ENCODE measurements around the gene KRABD2.
"Not testable (repeated sequence)": the region's sequence is repeated elsewhere in the genome, so short reads cannot be mapped to it uniquely, and the experiment has no call there.

KRABD2 gene

DNA sequence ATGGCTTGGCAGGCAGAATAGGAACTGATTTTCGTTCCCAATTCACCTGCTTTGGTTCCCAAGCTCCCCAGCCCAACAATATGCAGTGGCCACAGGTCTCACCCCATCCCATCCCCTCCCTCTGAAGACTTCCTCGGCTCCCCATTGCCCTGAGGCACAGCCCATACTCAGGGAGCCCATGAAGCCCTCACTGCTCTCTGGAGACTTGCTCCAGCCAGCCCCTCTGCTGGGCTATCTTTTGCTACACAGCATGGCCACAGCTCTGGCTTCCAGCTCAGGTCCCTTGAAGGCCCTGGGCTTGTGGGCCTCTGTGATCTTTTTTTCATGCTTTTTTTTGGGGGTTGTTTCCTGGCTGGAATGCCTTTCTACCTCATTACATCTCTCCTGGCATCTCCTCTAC is 29.7 kb upstream of the KRABD2 start:
- H3K9ac ChIP-seq (ENCODE audit: low read length) = no peak overlapping the region
- H3K4me3 ChIP-seq (ENCODE audit: low read length) = no peak overlapping the region
- H3K36me3 ChIP-seq (ENCODE audit: control insufficient read depth, insufficient read depth, low read length) = no peaks in the 10 kb centered on the region
- no peaks in the 10 kb centered on the region for H3K4me1 ChIP-seq (ENCODE audit: control insufficient read depth, insufficient read depth, low read length)
- no peak overlapping the region for H3K27ac ChIP-seq (ENCODE audit: low read depth, low read length)
- H3K27me3 ChIP-seq (ENCODE audit: control insufficient read depth, insufficient read depth, low read length) = no peaks in the 10 kb centered on the region

DNA sequence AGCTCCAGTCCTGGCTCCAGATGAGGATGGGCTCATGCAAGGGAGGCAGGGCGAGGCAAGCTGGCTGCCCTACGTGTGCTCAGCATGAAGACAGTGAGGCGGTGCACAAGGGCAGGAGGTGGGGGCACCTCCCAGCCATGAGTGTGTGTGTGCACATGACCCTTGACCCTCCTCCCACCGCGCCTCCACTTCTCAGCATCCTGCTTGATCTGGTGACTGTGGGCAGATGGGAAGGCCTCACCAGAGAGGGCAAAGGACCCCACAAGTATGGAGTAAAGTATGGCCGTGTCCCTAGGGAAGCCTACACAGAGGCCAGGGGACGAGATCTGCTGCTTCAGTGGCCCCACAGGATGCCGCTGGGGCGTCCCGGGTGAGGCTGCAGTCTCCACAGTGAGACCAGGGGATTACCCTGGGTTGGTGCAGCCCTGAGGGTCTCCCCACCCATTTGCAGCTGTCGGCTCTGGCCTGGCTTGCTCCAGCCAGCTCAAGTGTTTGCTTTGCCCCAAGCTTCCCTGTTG is 29.1 kb upstream of the KRABD2 start:
- H3K4me1 ChIP-seq (ENCODE audit: control insufficient read depth, insufficient read depth, low read length) = no peaks in the 10 kb centered on the region
- no peak overlapping the region for H3K27ac ChIP-seq (ENCODE audit: low read depth, low read length)
- H3K9ac ChIP-seq (ENCODE audit: low read length) = no peak overlapping the region
- H3K4me3 ChIP-seq (ENCODE audit: low read length) = no peak overlapping the region
- no peaks in the 10 kb centered on the region for H3K27me3 ChIP-seq (ENCODE audit: control insufficient read depth, insufficient read depth, low read length)
- H3K36me3 ChIP-seq (ENCODE audit: control insufficient read depth, insufficient read depth, low read length) = no peaks in the 10 kb centered on the region

DNA sequence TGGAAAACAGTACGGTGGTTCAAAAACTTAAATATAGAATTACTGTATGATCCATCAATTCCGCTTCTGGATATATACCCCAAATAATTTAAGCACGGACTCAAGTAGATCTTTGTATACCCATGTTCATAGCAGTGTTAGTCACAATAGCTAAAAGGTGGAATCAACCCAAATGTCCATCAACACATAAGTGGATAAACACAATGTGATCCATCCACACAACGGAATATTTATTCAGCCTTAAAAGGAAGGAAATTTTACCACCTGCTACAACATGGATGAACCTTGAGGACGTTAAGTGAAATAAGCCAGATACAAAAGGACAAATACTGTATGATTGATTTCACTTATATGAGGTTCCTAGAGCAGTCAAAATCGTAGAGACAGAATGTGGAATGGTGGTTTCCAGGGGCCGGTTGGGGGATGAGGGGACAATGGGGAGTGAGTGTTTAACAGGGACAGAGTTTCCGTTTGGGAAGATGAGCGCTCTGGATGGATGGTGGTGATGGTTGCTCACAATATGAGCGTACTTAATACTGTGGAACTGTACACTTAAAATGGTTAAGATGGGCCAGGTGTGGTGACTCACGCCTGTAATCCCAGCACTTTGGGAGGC is 26.5 kb upstream of the KRABD2 start:
- Histone ChIP-seq H3K9ac (ENCODE audit: low read length) (no peak overlapping the region), H3K4me1 (ENCODE audit: control insufficient read depth, insufficient read depth, low read length) (no peaks in the 10 kb centered on the region), H3K36me3 (ENCODE audit: control insufficient read depth, insufficient read depth, low read length) (no peaks in the 10 kb centered on the region), H3K27me3 (ENCODE audit: control insufficient read depth, insufficient read depth, low read length) (no peaks in the 10 kb centered on the region), H3K27ac (ENCODE audit: low read depth, low read length) (no peak overlapping the region), H3K4me3 (ENCODE audit: low read length) (no peak overlapping the region)

DNA sequence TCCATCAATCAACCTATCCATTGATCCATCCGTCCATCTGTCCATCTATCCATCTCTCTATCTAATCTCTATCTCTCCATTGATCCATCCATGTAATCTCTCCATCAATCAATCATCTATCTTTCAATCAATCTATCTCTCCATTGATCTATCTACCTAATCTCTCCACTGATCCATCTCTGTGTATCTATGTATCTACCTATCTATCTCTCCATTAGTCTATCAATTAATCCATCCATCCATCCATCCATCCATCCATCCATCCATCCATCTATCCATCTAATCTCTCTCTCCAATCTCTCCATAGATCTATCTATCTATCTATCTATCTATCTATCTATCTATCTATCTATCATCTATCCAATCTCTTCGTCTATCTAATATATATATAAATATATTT is 24.6 kb upstream of the KRABD2 start:
- H3K4me3 ChIP-seq (ENCODE audit: low read length) = no peak overlapping the region
- H3K27ac ChIP-seq (ENCODE audit: low read depth, low read length) = no peak overlapping the region
- H3K36me3 ChIP-seq (ENCODE audit: control insufficient read depth, insufficient read depth, low read length) = no peaks in the 10 kb centered on the region
- no peak overlapping the region for H3K9ac ChIP-seq (ENCODE audit: low read length)
- H3K27me3 ChIP-seq (ENCODE audit: control insufficient read depth, insufficient read depth, low read length) = peaks cover 8% of the 10 kb centered on the region
- H3K4me1 ChIP-seq (ENCODE audit: control insufficient read depth, insufficient read depth, low read length) = no peaks in the 10 kb centered on the region

DNA sequence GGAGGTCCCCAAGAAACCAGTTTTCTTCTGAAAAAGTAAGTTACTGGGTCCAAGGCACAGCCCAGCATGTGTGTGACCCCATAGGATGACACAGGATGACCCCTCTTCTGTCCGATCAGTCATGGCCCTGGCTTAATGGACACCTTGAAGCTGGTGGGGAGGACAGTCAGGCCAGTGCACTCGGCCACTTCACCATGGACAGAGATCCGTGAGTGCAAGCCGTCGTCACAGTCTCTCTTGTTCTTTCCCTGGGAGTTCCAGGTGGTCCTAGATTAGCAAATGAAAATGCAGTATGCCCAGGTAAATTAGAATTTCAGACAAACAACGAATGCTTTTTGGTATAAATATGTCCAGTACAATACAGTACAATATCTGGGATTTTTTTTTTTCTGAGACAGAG is 22.5 kb upstream of the KRABD2 start:
- Histone ChIP-seq H3K27me3 (ENCODE audit: control insufficient read depth, insufficient read depth, low read length) (peaks cover 8% of the 10 kb centered on the region), H3K27ac (ENCODE audit: low read depth, low read length) (no peak overlapping the region), H3K9ac (ENCODE audit: low read length) (no peak overlapping the region), H3K4me3 (ENCODE audit: low read length) (no peak overlapping the region), H3K4me1 (ENCODE audit: control insufficient read depth, insufficient read depth, low read length) (no peaks in the 10 kb centered on the region), H3K36me3 (ENCODE audit: control insufficient read depth, insufficient read depth, low read length) (no peaks in the 10 kb centered on the region)

DNA sequence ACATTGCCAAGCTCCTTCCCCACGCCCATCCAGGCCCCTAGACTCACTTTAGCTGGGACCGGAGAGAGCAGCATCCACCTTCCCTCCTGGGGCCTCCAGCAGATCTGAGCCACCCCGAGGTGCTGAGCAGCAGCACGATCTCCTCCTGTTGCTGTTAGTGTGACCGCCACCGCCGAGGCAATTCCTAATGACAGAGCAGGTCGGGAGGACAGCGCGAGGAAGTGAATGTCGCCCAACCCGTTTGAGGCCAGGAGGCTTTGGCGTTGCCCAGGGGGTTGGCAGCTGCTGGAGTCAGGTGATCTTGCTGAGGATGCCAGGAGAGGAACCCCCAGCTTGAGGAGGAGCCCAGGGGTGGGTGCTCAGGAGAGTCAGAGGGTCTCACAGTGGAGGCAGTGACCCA is 21.1 kb upstream of the KRABD2 start, which contains the start of gene RNF222:
RNF222 (minus strand) TSS at position 192 of the 400 bp plus-strand sequence. CDS start 4,366 bp downstream, outside the sequence.
- no peaks in the 10 kb centered on the region for H3K36me3 ChIP-seq (ENCODE audit: control insufficient read depth, insufficient read depth, low read length)
- no peak within 1 kb of the TSS for H3K27ac ChIP-seq (ENCODE audit: low read depth, low read length)
- no peaks in the 10 kb centered on the region for H3K4me1 ChIP-seq (ENCODE audit: control insufficient read depth, insufficient read depth, low read length)
- H3K27me3 ChIP-seq (ENCODE audit: control insufficient read depth, insufficient read depth, low read length) = peaks cover 8% of the 10 kb centered on the region
- H3K4me3 ChIP-seq (ENCODE audit: low read length) = no peak within 1 kb of the TSS
- no peak within 1 kb of the TSS for H3K9ac ChIP-seq (ENCODE audit: low read length)

DNA sequence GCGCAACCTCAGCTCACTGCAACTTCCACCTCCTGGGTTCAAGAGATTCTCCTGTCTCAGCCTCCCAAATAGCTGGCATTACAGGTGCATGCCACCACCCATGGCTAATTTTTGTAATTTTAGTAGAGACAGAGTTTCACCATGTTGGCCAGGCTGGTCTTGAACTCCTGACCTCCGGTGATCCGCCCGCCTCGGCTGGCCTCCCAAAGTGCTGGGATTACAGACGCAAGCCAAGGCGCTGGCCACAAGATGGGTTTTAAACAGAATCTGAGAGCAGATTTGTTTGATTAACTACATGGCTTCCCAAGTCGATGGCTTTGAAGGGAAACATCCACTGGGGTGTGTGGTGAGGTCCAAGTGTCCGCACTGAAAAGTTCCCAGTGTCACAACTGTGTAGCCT is 18.0 kb upstream of the KRABD2 start:
- not testable (repeated sequence) for H3K9ac ChIP-seq (ENCODE audit: low read length); H3K27me3 ChIP-seq (ENCODE audit: control insufficient read depth, insufficient read depth, low read length); H3K4me1 ChIP-seq (ENCODE audit: control insufficient read depth, insufficient read depth, low read length); H3K36me3 ChIP-seq (ENCODE audit: control insufficient read depth, insufficient read depth, low read length); H3K4me3 ChIP-seq (ENCODE audit: low read length); H3K27ac ChIP-seq (ENCODE audit: low read depth, low read length)

DNA sequence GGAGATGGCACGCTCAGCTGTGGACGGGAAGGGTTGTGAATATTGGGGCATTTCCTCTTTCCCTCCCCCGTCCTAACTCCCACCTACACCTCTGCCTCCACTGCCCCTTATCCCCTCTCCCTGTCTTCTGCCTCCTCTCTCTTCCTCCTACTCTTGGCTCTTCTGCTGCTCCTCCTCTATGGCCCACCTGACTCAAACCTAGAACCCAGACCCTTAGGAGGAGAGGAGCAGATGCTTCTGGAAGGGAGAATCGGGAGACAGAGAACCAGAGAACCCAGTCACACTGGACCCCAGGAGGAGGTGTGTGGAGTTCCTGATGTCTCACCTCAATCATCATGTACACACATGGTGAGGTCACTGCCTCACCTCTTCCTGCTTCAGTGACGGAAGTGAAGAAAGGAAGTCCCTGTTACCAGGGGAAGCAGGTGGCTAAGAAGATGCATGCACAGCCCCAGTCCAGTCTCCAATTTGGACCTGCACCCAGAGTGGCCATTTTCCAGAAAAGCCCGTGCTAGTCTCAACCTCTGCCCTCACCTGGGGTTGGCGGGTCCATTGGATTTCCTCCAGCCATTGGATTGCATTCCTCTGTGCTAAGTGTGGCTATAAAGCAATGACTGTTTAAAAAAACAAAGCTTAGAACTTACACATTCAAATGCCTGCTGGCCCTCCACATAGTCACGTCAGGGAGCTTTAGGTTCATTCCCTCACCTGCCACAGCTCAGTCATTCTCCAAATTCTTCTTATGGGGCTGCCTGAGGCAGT is 17.1 kb upstream of the KRABD2 start:
- H3K4me1 ChIP-seq (ENCODE audit: control insufficient read depth, insufficient read depth, low read length) = no peaks in the 10 kb centered on the region
- no peaks in the 10 kb centered on the region for H3K36me3 ChIP-seq (ENCODE audit: control insufficient read depth, insufficient read depth, low read length)
- no peak overlapping the region for H3K27ac ChIP-seq (ENCODE audit: low read depth, low read length)
- H3K27me3 ChIP-seq (ENCODE audit: control insufficient read depth, insufficient read depth, low read length) = peaks cover 8% of the 10 kb centered on the region
- H3K9ac ChIP-seq (ENCODE audit: low read length) = no peak overlapping the region
- no peak overlapping the region for H3K4me3 ChIP-seq (ENCODE audit: low read length)

DNA sequence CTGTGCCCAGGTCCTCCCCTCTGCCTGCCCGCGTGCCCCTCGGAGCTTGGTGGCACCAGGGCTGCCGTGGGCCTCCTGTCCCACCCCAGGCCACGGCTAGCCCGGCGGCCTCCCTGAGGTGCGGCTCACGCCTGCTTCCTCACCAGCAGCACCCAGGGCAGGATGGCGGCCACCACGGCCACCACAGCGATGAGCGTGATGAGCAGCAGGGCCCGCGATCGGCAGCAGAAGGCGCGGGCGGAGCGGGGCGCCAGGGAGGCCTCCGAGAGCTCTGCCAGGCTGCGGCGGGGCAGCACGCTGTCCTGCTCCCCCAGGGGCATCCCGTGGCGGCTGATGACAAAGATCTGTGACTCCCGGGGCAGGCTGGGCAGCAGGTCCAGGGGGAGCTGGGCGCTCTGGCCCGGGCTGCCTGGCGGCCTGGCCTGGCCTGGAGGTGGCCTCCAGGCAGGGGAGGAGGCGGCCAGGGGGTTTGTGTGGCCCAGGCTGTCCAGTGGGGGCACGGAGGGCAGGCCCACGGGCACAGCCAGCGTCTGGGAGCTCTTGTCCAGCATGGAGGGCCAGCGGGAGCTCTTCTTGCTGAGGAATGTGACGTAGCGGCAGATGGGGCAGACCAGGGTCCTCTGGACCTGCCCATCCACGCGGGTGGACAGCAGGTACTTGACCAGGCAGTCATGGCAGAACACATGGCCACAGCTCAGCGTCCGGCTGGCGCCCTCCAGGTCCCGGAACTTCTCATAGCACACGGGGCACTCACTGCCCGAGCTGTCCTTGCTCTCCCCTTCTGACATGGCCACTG is 16.4 kb upstream of the KRABD2 start:
- H3K4me1 ChIP-seq (ENCODE audit: control insufficient read depth, insufficient read depth, low read length) = no peaks in the 10 kb centered on the region
- H3K9ac ChIP-seq (ENCODE audit: low read length) = no peak overlapping the region
- no peak overlapping the region for H3K4me3 ChIP-seq (ENCODE audit: low read length)
- no peaks in the 10 kb centered on the region for H3K36me3 ChIP-seq (ENCODE audit: control insufficient read depth, insufficient read depth, low read length)
- H3K27ac ChIP-seq (ENCODE audit: low read depth, low read length) = no peak overlapping the region
- peaks cover 7% of the 10 kb centered on the region for H3K27me3 ChIP-seq (ENCODE audit: control insufficient read depth, insufficient read depth, low read length)

DNA sequence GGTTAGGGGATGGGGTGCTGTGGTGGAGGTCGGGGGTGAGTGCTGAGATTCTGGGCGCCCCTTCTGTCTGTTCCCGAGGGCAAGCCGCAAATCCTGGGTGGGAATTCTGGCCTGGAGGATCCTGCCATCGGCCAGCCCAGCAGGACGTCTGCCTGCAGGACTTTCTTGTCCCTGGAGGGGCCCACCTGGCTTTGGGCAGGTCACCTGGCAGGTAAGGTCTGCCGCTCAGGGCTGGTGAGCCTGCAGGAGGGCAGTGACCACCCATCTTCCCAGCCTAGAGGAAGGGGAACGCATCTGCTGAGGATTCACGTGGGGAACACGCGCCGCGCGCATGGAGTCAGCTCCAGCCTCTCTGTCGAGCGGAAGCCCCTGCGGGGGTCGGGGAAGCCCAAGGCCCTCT is 15.8 kb upstream of the KRABD2 start:
- H3K36me3 ChIP-seq (ENCODE audit: control insufficient read depth, insufficient read depth, low read length) = no peaks in the 10 kb centered on the region
- H3K27ac ChIP-seq (ENCODE audit: low read depth, low read length) = no peak overlapping the region
- H3K27me3 ChIP-seq (ENCODE audit: control insufficient read depth, insufficient read depth, low read length) = peaks cover 1% of the 10 kb centered on the region
- H3K4me1 ChIP-seq (ENCODE audit: control insufficient read depth, insufficient read depth, low read length) = no peaks in the 10 kb centered on the region
- H3K4me3 ChIP-seq (ENCODE audit: low read length) = no peak overlapping the region
- no peak overlapping the region for H3K9ac ChIP-seq (ENCODE audit: low read length)

DNA sequence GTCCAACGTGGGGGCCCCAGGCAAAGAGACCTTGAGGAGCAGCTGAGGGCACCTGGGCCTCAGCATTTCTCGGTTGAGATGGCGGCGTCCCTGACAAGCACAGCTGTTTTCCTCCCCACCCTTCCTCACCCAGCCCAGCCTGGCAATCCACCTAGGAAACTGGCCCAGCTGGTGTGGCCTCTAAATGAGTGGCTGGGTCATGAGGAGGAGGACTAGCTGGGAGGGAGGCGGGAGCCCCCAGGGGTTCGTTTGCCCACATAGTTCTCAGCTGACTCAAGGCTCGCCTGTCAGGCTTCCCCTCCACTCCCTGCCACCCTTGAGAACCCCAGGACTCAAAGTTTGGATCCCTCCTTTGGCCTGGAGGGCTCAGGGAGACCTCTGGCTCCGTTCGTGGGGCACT is 15.2 kb upstream of the KRABD2 start:
- Histone ChIP-seq H3K27ac (ENCODE audit: low read depth, low read length) (no peak overlapping the region), H3K36me3 (ENCODE audit: control insufficient read depth, insufficient read depth, low read length) (no peaks in the 10 kb centered on the region), H3K4me3 (ENCODE audit: low read length) (no peak overlapping the region), H3K4me1 (ENCODE audit: control insufficient read depth, insufficient read depth, low read length) (no peaks in the 10 kb centered on the region), H3K9ac (ENCODE audit: low read length) (no peak overlapping the region), H3K27me3 (ENCODE audit: control insufficient read depth, insufficient read depth, low read length) (no peaks in the 10 kb centered on the region)

DNA sequence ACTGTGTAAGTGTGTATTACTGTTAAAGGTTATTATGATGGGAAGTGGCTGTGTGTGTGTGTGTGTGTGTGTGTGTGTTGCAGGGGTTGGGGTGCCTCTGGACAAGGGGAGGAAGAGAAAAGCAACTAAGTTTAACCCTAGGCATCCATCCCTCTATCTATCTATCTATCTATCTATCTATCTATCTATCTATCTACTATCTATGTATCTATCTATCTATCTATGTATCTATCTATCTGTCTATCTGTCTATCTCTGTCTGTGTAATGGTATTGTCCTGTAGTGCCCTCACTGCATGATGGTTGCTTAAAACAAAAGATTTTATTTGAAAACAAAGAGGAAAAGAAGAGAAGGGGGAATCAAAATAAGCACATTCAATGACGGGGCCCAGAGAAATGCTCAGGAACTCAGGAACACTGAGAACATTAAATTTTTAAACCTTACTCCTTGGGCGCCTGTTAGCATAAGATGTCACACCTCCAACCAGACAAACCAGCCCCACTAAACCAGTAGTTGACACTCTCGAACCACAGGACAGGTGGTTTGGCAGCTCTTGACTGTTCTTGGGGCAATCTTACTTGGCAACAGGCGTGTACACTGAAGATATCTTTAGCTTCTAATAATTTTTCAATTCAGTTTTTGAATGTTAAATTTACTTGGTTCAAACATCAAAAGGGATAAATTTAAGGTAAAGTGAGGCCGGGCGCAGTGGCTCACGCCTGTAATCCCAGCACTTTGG is 11.6 kb upstream of the KRABD2 start:
- Histone ChIP-seq H3K4me3 (ENCODE audit: low read length) (no peak overlapping the region), H3K4me1 (ENCODE audit: control insufficient read depth, insufficient read depth, low read length) (no peaks in the 10 kb centered on the region), H3K9ac (ENCODE audit: low read length) (no peak overlapping the region), H3K27ac (ENCODE audit: low read depth, low read length) (no peak overlapping the region), H3K27me3 (ENCODE audit: control insufficient read depth, insufficient read depth, low read length) (no peaks in the 10 kb centered on the region), H3K36me3 (ENCODE audit: control insufficient read depth, insufficient read depth, low read length) (no peaks in the 10 kb centered on the region)
